Nasal cavity respiratory epithelium epithelial cell of viscerocranial mucosa (primary cell): ENCODE data around the gene FRMD5. TPM values are rescaled to one million over a fixed set of nuclear protein-coding genes. Genes with fewer than 3 reads are reported as not detected.

ENCODE experiments used
- total RNA-seq: library from RNA; depleted of rRNA; stranded (reverse); fragments of >200 nt; gene quantifications from 2 replicates; pipeline ENCODE4 v1.2.3, GENCODE V29; 2014

Gene FRMD5
- 2.7 and 2.8 TPM in 2 replicates for total RNA-seq

GRCh38 chr15:44195151-44195740 is at the start of gene FRMD5:
TSS of gene FRMD5 (minus strand) at chr15:44195271.

GRCh38 chr15:43826508-43827341 is 368.3 kb downstream of the FRMD5 start, which contains the start of gene WDR76:
TSS of gene WDR76 (plus strand) at chr15:43827002. CDS start at chr15:43827033, 31 bp downstream.

GRCh38 chr15:43824302-43825246 is 370.5 kb downstream of the FRMD5 start, which contains the start of gene MFAP1:
TSS of gene MFAP1 (minus strand) at chr15:43824690. CDS start at chr15:43824569, 121 bp downstream.

Other genes starting within 250 kb of the FRMD5 start
- gene GOLM2, start 93.4 kb upstream of the FRMD5 start, total RNA-seq: 50.9 and 61.4 TPM in 2 replicates
- gene CTDSPL2, start 232.4 kb upstream of the FRMD5 start, total RNA-seq: 60.1 and 69.3 TPM in 2 replicates